ENCODE results near the gene INTS6. TPM values are rescaled to one million over a fixed set of nuclear protein-coding genes. Genes with fewer than 3 reads are reported as not detected.

INTS6 gene
- total RNA-seq, 1 donor from 2014 or later = 34.3 TPM

GRCh38 chr13:51425410-51426042 is 27.3 kb downstream of the INTS6 start:
- intact Hi-C loops (cut with DNase I) = no loop called here
- ATAC-seq = peak; percentile 41
- Histone ChIP-seq H3K4me1 (peaks cover 14% of the 10 kb centered on the region), H3K27ac (no peak overlapping the region), H3K9me3 (no peaks in the 10 kb centered on the region), H3K36me3 (peaks cover 32% of the 10 kb centered on the region), H3K27me3 (no peaks in the 10 kb centered on the region), H3K4me3 (no peak overlapping the region)
- no peak for TF ChIP-seq CTCF (IDR thresholded peaks at IDR 0.05)
- DNase-seq = no peak

- intact Hi-C loops (cut with DNase I) = no loop called here
- H3K9me3 ChIP-seq = no peaks in the 10 kb centered on the region
- peaks cover 26% of the 10 kb centered on the region for H3K4me1 ChIP-seq
Measured at GRCh38 chr13:51423766-51424165, 29.1 kb downstream of the INTS6 start.

GRCh38 chr13:51422484-51422883 is 30.4 kb downstream of the INTS6 start:
- no peaks in the 10 kb centered on the region for H3K9me3 ChIP-seq
- ATAC-seq (no peak), DNase-seq (no peak)
- peaks cover 29% of the 10 kb centered on the region for H3K4me1 ChIP-seq
- H3K36me3 ChIP-seq = peaks cover 14% of the 10 kb centered on the region
- no peaks in the 10 kb centered on the region for H3K27me3 ChIP-seq
- TF ChIP-seq CTCF (IDR thresholded peaks at IDR 0.05) = no peak
- no peak overlapping the region for H3K27ac ChIP-seq
- no peak overlapping the region for H3K4me3 ChIP-seq
- intact Hi-C loops (cut with DNase I) = no loop called here

More at GRCh38 chr13:51423766-51424165, 29.1 kb downstream of the INTS6 start:
- Histone ChIP-seq H3K27ac (no peak overlapping the region), H3K27me3 (no peaks in the 10 kb centered on the region), H3K4me3 (no peak overlapping the region), H3K36me3 (peaks cover 16% of the 10 kb centered on the region)
- no peak for DNase-seq
- ATAC-seq = no peak
- no peak for TF ChIP-seq CTCF (IDR thresholded peaks at IDR 0.05)

GRCh38 chr13:51420681-51421490 is 31.9 kb downstream of the INTS6 start:
- Histone ChIP-seq H3K27me3 (no peaks in the 10 kb centered on the region), H3K4me3 (no peak overlapping the region), H3K4me1 (peaks cover 23% of the 10 kb centered on the region), H3K36me3 (peaks cover 20% of the 10 kb centered on the region), H3K9me3 (no peaks in the 10 kb centered on the region), H3K27ac (no peak overlapping the region)
- TF ChIP-seq CTCF (IDR thresholded peaks at IDR 0.05) = no peak
- intact Hi-C loops (cut with DNase I) = no loop called here
- ATAC-seq (no peak), DNase-seq (no peak)

GRCh38 chr13:51419001-51419636 is 33.7 kb downstream of the INTS6 start:
- no peak overlapping the region for H3K4me3 ChIP-seq
- H3K36me3 ChIP-seq = peaks cover 20% of the 10 kb centered on the region
- H3K9me3 ChIP-seq = no peaks in the 10 kb centered on the region
- DNase-seq (no peak), ATAC-seq (peak; percentile 63)
- intact Hi-C loops (cut with DNase I) = no loop called here
- H3K27me3 ChIP-seq = no peaks in the 10 kb centered on the region
- peaks cover 15% of the 10 kb centered on the region for H3K4me1 ChIP-seq
- no peak for TF ChIP-seq CTCF (IDR thresholded peaks at IDR 0.05)
- H3K27ac ChIP-seq = no peak overlapping the region
